Measurements from ENCODE around the gene CEP170B.

Gene CEP170B

GRCh38 chr14:104868060-104868740, 3.1 kb downstream of the CEP170B start:
- DNase-seq: peak; percentile 16

GRCh38 chr14:104868811-104869572, 3.9 kb downstream of the CEP170B start:
- DNase-seq: peak; percentile 11

- no peak for DNase-seq
Measured at GRCh38 chr14:104869669-104870367, 4.8 kb downstream of the CEP170B start.

- peak; percentile 21 for DNase-seq
Measured at GRCh38 chr14:104870368-104871144, 5.5 kb downstream of the CEP170B start.

- DNase-seq: no peak
Measured at GRCh38 chr14:104871145-104871655, 6.1 kb downstream of the CEP170B start.

GRCh38 chr14:104871656-104872468, 6.8 kb downstream of the CEP170B start:
- no peak for DNase-seq

- DNase-seq: peak; percentile 77
Measured at GRCh38 chr14:104872469-104873341, 7.6 kb downstream of the CEP170B start.

- peak; percentile 21 for DNase-seq
Measured at GRCh38 chr14:104873380-104874055, 8.4 kb downstream of the CEP170B start.

- no peak for DNase-seq
Measured at GRCh38 chr14:104874110-104874531, 9.1 kb downstream of the CEP170B start.

- peak; percentile 23 for DNase-seq
Measured at GRCh38 chr14:104874571-104875411, 9.7 kb downstream of the CEP170B start.

- DNase-seq: no peak
Measured at GRCh38 chr14:104875412-104875751, 10.3 kb downstream of the CEP170B start.

- DNase-seq: peak; percentile 18
Measured at GRCh38 chr14:104875811-104876210, 10.7 kb downstream of the CEP170B start.

- DNase-seq: peak; percentile 46
Measured at GRCh38 chr14:104876251-104876699, 11.2 kb downstream of the CEP170B start.

- no peak for DNase-seq
Measured at GRCh38 chr14:104877066-104877805, 12.2 kb downstream of the CEP170B start.

GRCh38 chr14:104877806-104878550, 12.9 kb downstream of the CEP170B start:
- DNase-seq: no peak

GRCh38 chr14:104878582-104878981, 13.5 kb downstream of the CEP170B start:
- no peak for DNase-seq

GRCh38 chr14:104879201-104879982, 14.3 kb downstream of the CEP170B start:
- no peak for DNase-seq
